Measurements from ENCODE around the gene CPXM1.
"Not testable (repeated sequence)": the region's sequence is repeated elsewhere in the genome, so short reads cannot be mapped to it uniquely, and the experiment has no call there.

CPXM1 gene

GRCh38 chr20:2834401-2835110 is 34.1 kb upstream of the CPXM1 start:
- DNase-seq (ENCODE audit: low spot score in 2 of 2) (no peak), ATAC-seq (no peak)
- peaks cover 17% of the 10 kb centered on the region for H3K36me3 Mint-ChIP-seq
- peaks cover 15% of the 10 kb centered on the region for H3K4me1 Mint-ChIP-seq
- peaks cover 2% of the 10 kb centered on the region for H3K9me3 Mint-ChIP-seq
- no peak overlapping the region for H3K4me3 Mint-ChIP-seq
- H3K27ac Mint-ChIP-seq = no peak overlapping the region

GRCh38 chr20:2833761-2834160 is 33.3 kb upstream of the CPXM1 start:
- no peaks in the 10 kb centered on the region for H3K9me3 Mint-ChIP-seq
- no peak overlapping the region for H3K27ac Mint-ChIP-seq
- DNase-seq (ENCODE audit: low spot score in 2 of 2) (no peak), ATAC-seq (no peak)
- peaks cover 9% of the 10 kb centered on the region for H3K4me1 Mint-ChIP-seq
- H3K4me3 Mint-ChIP-seq = no peak overlapping the region
- peaks cover 9% of the 10 kb centered on the region for H3K36me3 Mint-ChIP-seq

GRCh38 chr20:2831206-2831605 is 30.8 kb upstream of the CPXM1 start:
- not testable (repeated sequence) for ATAC-seq

GRCh38 chr20:2829376-2829775 is 28.9 kb upstream of the CPXM1 start:
- ATAC-seq (no peak), DNase-seq (ENCODE audit: low spot score in 2 of 2) (no peak)
- no peak overlapping the region for H3K27ac Mint-ChIP-seq
- H3K4me1 Mint-ChIP-seq = peaks cover 19% of the 10 kb centered on the region
- H3K4me3 Mint-ChIP-seq = no peak overlapping the region
- H3K9me3 Mint-ChIP-seq = no peaks in the 10 kb centered on the region
- no peaks in the 10 kb centered on the region for H3K36me3 Mint-ChIP-seq

More at GRCh38 chr20:2831206-2831605, 30.8 kb upstream of the CPXM1 start:
- not testable (repeated sequence) for H3K4me3 Mint-ChIP-seq; DNase-seq (ENCODE audit: low spot score in 2 of 2); H3K27ac Mint-ChIP-seq; H3K9me3 Mint-ChIP-seq; H3K36me3 Mint-ChIP-seq
- peaks cover 11% of the 10 kb centered on the region for H3K4me1 Mint-ChIP-seq

GRCh38 chr20:2826655-2827054 is 26.2 kb upstream of the CPXM1 start:
- H3K4me1 Mint-ChIP-seq = peaks cover 25% of the 10 kb centered on the region
- H3K9me3 Mint-ChIP-seq = no peaks in the 10 kb centered on the region
- ATAC-seq (no peak), DNase-seq (ENCODE audit: low spot score in 2 of 2) (no peak)
- no peak overlapping the region for H3K4me3 Mint-ChIP-seq
- no peak overlapping the region for H3K27ac Mint-ChIP-seq
- no peaks in the 10 kb centered on the region for H3K36me3 Mint-ChIP-seq

- DNase-seq (ENCODE audit: low spot score in 2 of 2) (no peak), ATAC-seq (no peak)
- H3K27ac Mint-ChIP-seq = no peak overlapping the region
- peaks cover 29% of the 10 kb centered on the region for H3K4me1 Mint-ChIP-seq
- H3K36me3 Mint-ChIP-seq = no peaks in the 10 kb centered on the region
- no peak overlapping the region for H3K4me3 Mint-ChIP-seq
- no peaks in the 10 kb centered on the region for H3K9me3 Mint-ChIP-seq
Measured at GRCh38 chr20:2825761-2826160, 25.3 kb upstream of the CPXM1 start.

- Mint-ChIP-seq H3K9me3 (no peaks in the 10 kb centered on the region), H3K4me1 (peaks cover 37% of the 10 kb centered on the region), H3K36me3 (peaks cover under 1% of the 10 kb centered on the region), H3K4me3 (peak overlapping the region; percentile 22), H3K27ac (no peak overlapping the region)
- ATAC-seq = peak; percentile 76
- DNase-seq (ENCODE audit: low spot score in 2 of 2) = no peak
Measured at GRCh38 chr20:2822073-2822472, 21.6 kb upstream of the CPXM1 start.

- Mint-ChIP-seq H3K36me3 (peaks cover 5% of the 10 kb centered on the region), H3K4me3 (peak overlapping the region; percentile 22), H3K27ac (no peak overlapping the region), H3K9me3 (no peaks in the 10 kb centered on the region), H3K4me1 (peaks cover 34% of the 10 kb centered on the region)
- DNase-seq (ENCODE audit: low spot score in 2 of 2) (no peak), ATAC-seq (peak; percentile 35)
Measured at GRCh38 chr20:2820896-2821869, 20.8 kb upstream of the CPXM1 start.

GRCh38 chr20:2820084-2820895 is 19.9 kb upstream of the CPXM1 start:
- Mint-ChIP-seq H3K4me3 (peak overlapping the region; percentile 22), H3K4me1 (peaks cover 26% of the 10 kb centered on the region), H3K36me3 (peaks cover 5% of the 10 kb centered on the region), H3K9me3 (no peaks in the 10 kb centered on the region), H3K27ac (no peak overlapping the region)
- DNase-seq (ENCODE audit: low spot score in 2 of 2) (no peak), ATAC-seq (no peak)

- peaks cover 5% of the 10 kb centered on the region for H3K36me3 Mint-ChIP-seq
- ATAC-seq (no peak), DNase-seq (ENCODE audit: low spot score in 2 of 2) (no peak)
- no peak overlapping the region for H3K27ac Mint-ChIP-seq
- H3K4me3 Mint-ChIP-seq = no peak overlapping the region
- no peaks in the 10 kb centered on the region for H3K9me3 Mint-ChIP-seq
- peaks cover 26% of the 10 kb centered on the region for H3K4me1 Mint-ChIP-seq
Measured at GRCh38 chr20:2817891-2818595, 17.6 kb upstream of the CPXM1 start.

- Mint-ChIP-seq H3K4me3 (no peak overlapping the region), H3K27ac (no peak overlapping the region)
Measured at GRCh38 chr20:2817341-2817726, 16.9 kb upstream of the CPXM1 start.

GRCh38 chr20:2816583-2817340 is 16.3 kb upstream of the CPXM1 start:
- Mint-ChIP-seq H3K9me3 (peaks cover 5% of the 10 kb centered on the region), H3K4me1 (peaks cover 21% of the 10 kb centered on the region), H3K36me3 (peaks cover 5% of the 10 kb centered on the region), H3K4me3 (no peak overlapping the region), H3K27ac (no peak overlapping the region)
- no peak for DNase-seq (ENCODE audit: low spot score in 2 of 2)
- peak; percentile 51 for ATAC-seq

More at GRCh38 chr20:2817341-2817726, 16.9 kb upstream of the CPXM1 start:
- no peak for ATAC-seq
- H3K4me1 Mint-ChIP-seq = peaks cover 26% of the 10 kb centered on the region
- peaks cover 5% of the 10 kb centered on the region for H3K36me3 Mint-ChIP-seq
- no peak for DNase-seq (ENCODE audit: low spot score in 2 of 2)
- peaks cover 2% of the 10 kb centered on the region for H3K9me3 Mint-ChIP-seq

GRCh38 chr20:2816030-2816582 is 15.7 kb upstream of the CPXM1 start, which contains the start of gene TMEM239:
TSS of gene TMEM239 (plus strand) at chr20:2816364. CDS start at chr20:2816555, 191 bp downstream.
- H3K4me3 Mint-ChIP-seq = no peak within 1 kb of the TSS
- H3K4me1 Mint-ChIP-seq = peaks cover 17% of the 10 kb centered on the region
- H3K9me3 Mint-ChIP-seq = peaks cover 5% of the 10 kb centered on the region
- H3K27ac Mint-ChIP-seq = no peak within 1 kb of the TSS
- ATAC-seq (no peak), DNase-seq (ENCODE audit: low spot score in 2 of 2) (no peak)
- peaks cover 5% of the 10 kb centered on the region for H3K36me3 Mint-ChIP-seq
